Measurements from ENCODE around the gene AOPEP.
A peak's percentile ranks its signal among the peaks of the same experiment; 100 is the strongest.
"Not testable (repeated sequence)": the region's sequence is repeated elsewhere in the genome, so short reads cannot be mapped to it uniquely, and the experiment has no call there.

The AOPEP gene

DNA sequence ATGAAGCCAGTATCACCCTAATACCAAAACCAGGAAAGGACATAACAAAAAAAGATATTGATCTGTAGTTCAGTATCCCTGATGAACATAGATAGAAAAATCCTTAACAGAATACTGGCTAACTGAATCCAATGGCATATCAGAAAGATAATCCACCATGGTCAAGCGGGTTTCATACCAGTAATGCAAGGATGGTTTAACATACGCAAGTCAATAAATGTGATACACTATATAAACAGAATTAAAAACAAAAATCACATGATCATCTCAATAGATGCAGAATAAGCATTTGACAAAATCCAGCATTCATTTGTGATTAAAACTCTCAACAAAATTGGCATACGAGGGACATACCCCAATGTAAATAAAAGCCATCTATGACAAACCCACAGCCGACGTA is 110.9 kb downstream of the AOPEP start:
- DNase-seq (ENCODE audit: low spot score in 2 of 2): no peak
- peaks cover 9% of the 10 kb centered on the region for H3K4me1 Mint-ChIP-seq
- H3K36me3 Mint-ChIP-seq (ENCODE audit: insufficient read depth): no peaks in the 10 kb centered on the region
- H3K4me3 Mint-ChIP-seq: no peak overlapping the region
- H3K27me3 Mint-ChIP-seq: no peaks in the 10 kb centered on the region
- H3K9me3 Mint-ChIP-seq: no peaks in the 10 kb centered on the region
- no peak overlapping the region for H3K27ac Mint-ChIP-seq (ENCODE audit: low read depth)
- ATAC-seq (replicated peaks; ENCODE audit: extremely low read depth, poor library complexity, severe bottlenecking): no peak

DNA sequence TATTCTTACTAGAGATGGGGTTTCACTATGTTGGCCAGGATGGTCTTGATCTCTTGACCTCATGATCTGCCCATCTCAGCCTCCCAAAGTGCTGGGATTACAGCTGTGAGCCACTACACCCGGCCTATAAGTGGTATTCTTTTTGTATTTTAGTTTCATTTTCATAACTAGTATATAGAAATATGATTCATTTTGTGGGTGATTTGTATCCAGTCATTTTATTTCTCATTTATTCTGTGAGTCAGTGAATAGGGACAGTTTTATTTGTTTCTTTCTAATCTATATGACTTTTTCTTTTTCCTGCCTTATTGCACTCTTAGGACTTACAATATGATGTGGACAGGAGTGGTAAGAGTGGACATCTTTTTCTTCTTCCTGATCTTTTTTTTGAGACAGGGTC is 112.9 kb downstream of the AOPEP start:
- no peaks in the 10 kb centered on the region for H3K27me3 Mint-ChIP-seq
- peaks cover 19% of the 10 kb centered on the region for H3K4me1 Mint-ChIP-seq
- no peak overlapping the region for H3K4me3 Mint-ChIP-seq
- H3K36me3 Mint-ChIP-seq (ENCODE audit: insufficient read depth): no peaks in the 10 kb centered on the region
- DNase-seq (ENCODE audit: low spot score in 2 of 2) (no peak), ATAC-seq (replicated peaks; ENCODE audit: extremely low read depth, poor library complexity, severe bottlenecking) (no peak)
- H3K9me3 Mint-ChIP-seq: no peaks in the 10 kb centered on the region
- H3K27ac Mint-ChIP-seq (ENCODE audit: low read depth): peak overlapping the region; percentile 39

DNA sequence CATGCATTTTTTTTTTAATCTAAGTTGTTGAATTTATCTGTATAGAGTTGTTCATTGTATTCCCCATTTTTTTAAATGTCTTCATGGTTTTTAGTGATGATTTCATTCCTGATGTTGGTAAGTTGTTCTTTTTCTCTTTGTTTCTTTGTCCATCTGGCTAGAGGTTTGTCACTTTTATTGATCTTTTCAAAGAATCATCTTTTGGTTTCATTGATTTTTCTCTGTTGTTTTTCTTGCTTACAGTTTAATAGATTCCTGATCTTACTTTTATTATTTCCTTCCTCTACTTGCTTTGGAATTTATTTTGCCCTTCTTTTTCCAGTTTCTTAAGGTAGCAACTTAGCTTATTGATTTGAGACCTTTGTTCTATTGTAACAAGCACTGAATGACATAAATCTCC is 114.2 kb downstream of the AOPEP start:
- Mint-ChIP-seq H3K9me3 (no peaks in the 10 kb centered on the region), H3K36me3 (ENCODE audit: insufficient read depth) (no peaks in the 10 kb centered on the region), H3K27ac (ENCODE audit: low read depth) (no peak overlapping the region), H3K4me3 (no peak overlapping the region), H3K27me3 (no peaks in the 10 kb centered on the region), H3K4me1 (peaks cover 19% of the 10 kb centered on the region)
- no peak for DNase-seq (ENCODE audit: low spot score in 2 of 2)
- ATAC-seq (replicated peaks; ENCODE audit: extremely low read depth, poor library complexity, severe bottlenecking): no peak

DNA sequence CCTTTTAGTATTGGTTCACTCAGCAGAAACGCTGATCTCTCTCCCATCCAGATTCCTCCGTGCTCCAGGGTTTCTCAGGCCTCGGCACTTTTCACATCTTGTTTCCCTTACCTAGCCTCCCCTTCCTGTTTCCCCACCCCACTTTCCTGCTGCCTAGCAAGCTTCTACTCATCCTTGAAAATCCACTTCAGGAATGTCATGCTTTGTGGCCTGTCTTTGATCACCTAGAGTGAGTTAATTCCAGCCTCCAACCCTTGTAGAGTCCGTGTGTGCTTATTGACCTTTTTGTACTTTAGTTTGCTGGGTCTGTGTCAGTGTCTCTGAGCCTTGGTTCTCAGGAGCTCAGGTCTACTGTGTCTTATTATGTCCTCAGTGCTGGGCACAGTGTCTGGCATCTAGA is 116.6 kb downstream of the AOPEP start:
- no peaks in the 10 kb centered on the region for H3K36me3 Mint-ChIP-seq (ENCODE audit: insufficient read depth)
- H3K4me3 Mint-ChIP-seq: no peak overlapping the region
- DNase-seq (ENCODE audit: low spot score in 2 of 2) (no peak), ATAC-seq (replicated peaks; ENCODE audit: extremely low read depth, poor library complexity, severe bottlenecking) (no peak)
- no peaks in the 10 kb centered on the region for H3K9me3 Mint-ChIP-seq
- H3K27ac Mint-ChIP-seq (ENCODE audit: low read depth): no peak overlapping the region
- no peaks in the 10 kb centered on the region for H3K27me3 Mint-ChIP-seq
- H3K4me1 Mint-ChIP-seq: peaks cover 25% of the 10 kb centered on the region

DNA sequence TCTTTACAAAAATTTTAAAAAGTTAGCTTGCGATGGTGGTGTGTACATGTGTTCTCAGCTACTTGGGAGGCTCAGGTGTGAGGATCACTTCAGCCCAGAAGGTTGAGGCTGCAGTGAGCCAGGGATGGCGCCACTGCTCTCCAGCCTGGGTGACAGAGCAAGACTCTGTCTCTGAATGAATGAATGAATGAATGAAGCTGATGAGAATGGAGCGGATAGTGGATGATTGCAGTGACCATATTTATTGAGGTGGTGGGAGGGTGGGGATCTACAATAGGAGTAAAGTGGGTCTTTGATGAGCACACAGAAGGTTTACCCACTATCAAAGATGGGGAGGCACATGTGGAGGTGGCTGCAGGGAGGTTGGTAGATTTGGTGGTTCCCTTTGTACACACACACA is 120.2 kb downstream of the AOPEP start:
- Mint-ChIP-seq H3K27me3 (no peaks in the 10 kb centered on the region), H3K9me3 (no peaks in the 10 kb centered on the region), H3K4me3 (no peak overlapping the region), H3K27ac (ENCODE audit: low read depth) (peak overlapping the region; percentile 33), H3K36me3 (ENCODE audit: insufficient read depth) (no peaks in the 10 kb centered on the region), H3K4me1 (peaks cover 16% of the 10 kb centered on the region)
- ATAC-seq (replicated peaks; ENCODE audit: extremely low read depth, poor library complexity, severe bottlenecking) (no peak), DNase-seq (ENCODE audit: low spot score in 2 of 2) (no peak)

DNA sequence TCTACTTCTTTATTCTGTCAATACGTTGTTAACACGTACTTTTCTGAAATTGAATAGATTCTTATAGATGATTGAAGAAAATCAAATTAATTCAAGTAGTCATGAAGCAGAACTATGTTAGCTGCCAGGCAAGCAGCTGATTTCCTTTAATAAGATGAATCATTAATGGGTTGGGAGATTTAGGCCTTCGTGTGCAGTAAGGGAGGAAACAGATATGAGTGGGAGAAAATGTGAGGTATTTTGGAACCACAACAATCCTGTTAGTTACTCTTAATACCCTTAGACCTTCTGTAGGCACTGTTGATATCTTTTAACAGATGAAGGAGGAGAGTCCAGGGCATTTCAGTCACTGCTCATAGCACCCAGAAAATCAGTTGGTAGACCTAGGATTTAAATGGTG is 121.0 kb downstream of the AOPEP start:
- no peaks in the 10 kb centered on the region for H3K9me3 Mint-ChIP-seq
- H3K4me3 Mint-ChIP-seq: no peak overlapping the region
- DNase-seq (ENCODE audit: low spot score in 2 of 2): no peak
- no peaks in the 10 kb centered on the region for H3K36me3 Mint-ChIP-seq (ENCODE audit: insufficient read depth)
- H3K4me1 Mint-ChIP-seq: peaks cover 16% of the 10 kb centered on the region
- ATAC-seq (replicated peaks; ENCODE audit: extremely low read depth, poor library complexity, severe bottlenecking): no peak
- H3K27me3 Mint-ChIP-seq: no peaks in the 10 kb centered on the region
- H3K27ac Mint-ChIP-seq (ENCODE audit: low read depth): peak overlapping the region; percentile 33

DNA sequence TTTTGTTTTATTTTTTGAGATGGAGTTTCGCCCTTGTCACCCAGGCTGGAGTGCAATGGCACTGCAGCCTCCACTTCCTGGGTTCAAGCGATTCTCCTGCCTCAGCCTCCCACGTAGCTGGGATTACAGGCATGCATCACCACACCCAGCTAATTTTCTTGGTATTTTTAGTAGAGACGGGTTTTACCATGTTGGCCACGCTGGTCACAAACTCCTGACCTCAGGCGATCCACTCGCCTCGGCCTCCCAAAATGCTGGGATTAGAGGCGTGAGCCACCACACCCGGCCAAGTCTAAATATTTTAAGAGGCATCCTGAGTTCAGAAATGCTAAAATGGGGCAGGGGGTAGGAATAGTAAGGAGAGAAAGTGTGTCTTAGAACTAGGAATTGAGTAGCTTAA is 122.3 kb downstream of the AOPEP start:
- not testable (repeated sequence) for H3K4me1 Mint-ChIP-seq; H3K36me3 Mint-ChIP-seq (ENCODE audit: insufficient read depth); DNase-seq (ENCODE audit: low spot score in 2 of 2); ATAC-seq (replicated peaks; ENCODE audit: extremely low read depth, poor library complexity, severe bottlenecking); H3K27ac Mint-ChIP-seq (ENCODE audit: low read depth); H3K4me3 Mint-ChIP-seq; H3K27me3 Mint-ChIP-seq; H3K9me3 Mint-ChIP-seq

DNA sequence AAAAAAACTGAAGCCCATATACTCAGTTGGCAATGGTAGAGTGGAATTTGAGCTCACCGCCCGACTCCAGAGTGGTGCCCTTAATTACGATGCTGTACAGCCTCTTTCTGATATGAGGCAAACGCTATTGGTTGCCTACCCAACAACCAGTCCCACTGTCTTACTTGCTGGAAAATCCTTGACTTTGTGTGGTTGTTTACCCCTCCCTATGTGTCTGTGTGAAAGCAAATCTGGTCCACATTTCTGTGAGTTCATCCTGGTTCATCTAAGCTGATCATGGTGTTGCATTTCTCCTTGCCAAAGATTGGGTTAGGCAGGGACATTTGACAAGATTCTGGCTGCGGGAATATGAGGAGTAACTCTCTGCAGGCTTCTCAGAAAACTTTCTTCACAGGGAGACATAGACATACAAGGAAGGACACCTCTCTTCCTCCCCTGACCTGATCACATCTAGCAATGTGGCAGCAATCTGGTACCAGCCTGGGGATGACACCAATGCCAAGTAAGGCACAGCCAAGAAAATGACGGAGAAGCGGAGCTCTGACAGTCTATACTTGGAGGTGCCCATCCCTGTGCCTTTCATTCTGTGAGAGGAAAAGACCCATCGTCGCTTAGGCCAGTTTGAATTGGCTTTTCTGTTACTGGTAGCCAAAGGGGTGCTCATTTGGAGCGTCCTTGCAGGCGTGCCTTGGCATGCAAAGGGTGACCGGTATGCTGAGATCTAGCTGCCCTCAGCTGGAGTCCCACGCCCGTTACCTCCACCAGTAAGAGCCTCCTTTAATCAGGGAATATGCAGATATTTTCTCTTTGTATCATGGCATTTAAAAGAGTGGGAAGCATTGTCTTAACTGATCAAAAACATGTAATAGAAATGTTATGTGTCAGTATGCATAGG is 124.3 kb downstream of the AOPEP start:
- Mint-ChIP-seq H3K27ac (ENCODE audit: low read depth) (no peak overlapping the region), H3K4me1 (peaks cover 7% of the 10 kb centered on the region), H3K4me3 (no peak overlapping the region), H3K9me3 (no peaks in the 10 kb centered on the region), H3K36me3 (ENCODE audit: insufficient read depth) (no peaks in the 10 kb centered on the region), H3K27me3 (no peaks in the 10 kb centered on the region)
- DNase-seq (ENCODE audit: low spot score in 2 of 2) (no peak), ATAC-seq (replicated peaks; ENCODE audit: extremely low read depth, poor library complexity, severe bottlenecking) (no peak)

DNA sequence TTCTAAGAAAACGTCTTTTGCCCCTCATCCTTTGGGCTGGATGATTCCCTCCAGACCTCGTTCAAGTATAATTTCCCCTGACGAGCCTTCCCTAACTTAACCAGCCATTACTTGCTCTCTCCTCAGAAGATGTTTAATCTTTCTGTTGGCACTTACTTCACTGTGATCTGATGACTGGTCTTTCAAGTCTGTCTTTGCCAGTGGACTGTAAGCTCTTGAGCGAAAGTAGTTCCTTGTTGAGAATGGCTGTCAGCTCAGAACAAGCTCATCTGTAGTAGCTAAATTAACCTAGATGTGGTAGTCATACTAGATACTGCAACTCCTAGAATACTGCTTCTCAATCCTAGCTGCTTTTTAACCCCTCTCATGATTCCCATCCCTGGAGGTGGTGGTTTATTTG is 125.0 kb downstream of the AOPEP start:
- no peak for ATAC-seq (replicated peaks; ENCODE audit: extremely low read depth, poor library complexity, severe bottlenecking)
- H3K36me3 Mint-ChIP-seq (ENCODE audit: insufficient read depth): no peaks in the 10 kb centered on the region
- H3K27ac Mint-ChIP-seq (ENCODE audit: low read depth): no peak overlapping the region
- peaks cover 7% of the 10 kb centered on the region for H3K4me1 Mint-ChIP-seq
- no peaks in the 10 kb centered on the region for H3K27me3 Mint-ChIP-seq
- H3K9me3 Mint-ChIP-seq: no peaks in the 10 kb centered on the region
- H3K4me3 Mint-ChIP-seq: no peak overlapping the region
- no peak for DNase-seq (ENCODE audit: low spot score in 2 of 2)

DNA sequence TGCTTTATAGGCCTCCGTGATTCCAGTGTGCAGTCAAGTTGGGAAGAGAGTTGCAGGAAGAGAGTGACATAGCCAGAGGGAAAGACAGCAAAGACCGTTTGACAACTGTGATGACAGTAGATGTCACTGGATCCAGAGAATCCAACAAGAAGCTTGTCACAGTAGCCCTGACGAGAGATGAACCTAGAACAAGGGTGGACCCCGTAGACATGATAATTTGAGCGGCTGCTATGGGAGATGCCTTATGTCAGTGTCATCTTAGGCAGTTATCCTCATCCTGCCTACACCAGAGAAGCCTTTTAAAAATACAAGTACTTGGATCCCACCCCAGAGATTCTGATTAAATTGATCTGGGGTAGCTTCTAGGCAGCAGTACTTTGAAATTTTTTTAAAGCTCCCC is 125.4 kb downstream of the AOPEP start:
- Mint-ChIP-seq H3K27ac (ENCODE audit: low read depth) (no peak overlapping the region), H3K4me1 (peaks cover 6% of the 10 kb centered on the region), H3K36me3 (ENCODE audit: insufficient read depth) (no peaks in the 10 kb centered on the region), H3K27me3 (no peaks in the 10 kb centered on the region), H3K9me3 (no peaks in the 10 kb centered on the region), H3K4me3 (no peak overlapping the region)
- DNase-seq (ENCODE audit: low spot score in 2 of 2) (no peak), ATAC-seq (replicated peaks; ENCODE audit: extremely low read depth, poor library complexity, severe bottlenecking) (no peak)

DNA sequence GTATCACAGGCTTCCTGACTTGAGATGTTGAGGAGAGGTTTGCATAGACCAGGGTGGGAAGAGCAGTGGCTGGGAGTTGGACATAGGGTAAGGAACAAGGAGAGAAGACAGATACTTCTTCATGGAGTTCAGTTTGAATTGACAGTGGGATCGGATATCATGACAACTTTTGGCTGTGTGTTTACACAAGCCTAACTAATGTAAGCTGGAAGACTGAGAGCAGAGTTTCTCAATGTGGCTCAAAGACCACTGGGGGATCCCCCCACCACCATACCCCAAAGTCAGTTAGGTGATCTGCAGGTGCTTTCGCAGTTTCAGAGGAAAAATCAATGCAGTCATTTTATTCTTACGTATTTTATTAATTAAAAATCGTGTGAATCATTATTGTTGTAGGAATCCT is 125.9 kb downstream of the AOPEP start:
- no peaks in the 10 kb centered on the region for H3K27me3 Mint-ChIP-seq
- DNase-seq (ENCODE audit: low spot score in 2 of 2) (no peak), ATAC-seq (replicated peaks; ENCODE audit: extremely low read depth, poor library complexity, severe bottlenecking) (no peak)
- H3K27ac Mint-ChIP-seq (ENCODE audit: low read depth): no peak overlapping the region
- H3K4me1 Mint-ChIP-seq: peaks cover 1% of the 10 kb centered on the region
- no peaks in the 10 kb centered on the region for H3K9me3 Mint-ChIP-seq
- H3K4me3 Mint-ChIP-seq: no peak overlapping the region
- no peaks in the 10 kb centered on the region for H3K36me3 Mint-ChIP-seq (ENCODE audit: insufficient read depth)

DNA sequence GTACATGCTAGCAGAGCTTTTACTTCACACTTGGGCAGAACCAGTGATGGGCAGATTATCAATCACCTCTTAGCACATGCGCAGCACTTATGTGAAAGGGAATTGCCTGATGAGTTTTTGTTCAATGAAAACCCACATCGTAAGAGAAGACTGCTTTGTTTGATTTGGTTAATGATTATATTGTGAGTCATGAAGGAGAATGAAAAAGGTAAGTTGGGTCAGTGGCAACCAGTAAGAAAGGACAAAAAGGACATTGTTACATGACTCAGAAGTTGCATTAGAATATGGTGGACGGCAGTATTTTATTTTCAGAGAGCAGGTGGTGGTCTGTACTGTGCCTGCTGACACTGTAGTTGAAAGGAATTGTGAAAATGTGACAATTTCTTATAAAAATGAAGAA is 127.4 kb downstream of the AOPEP start:
- no peak for ATAC-seq (replicated peaks; ENCODE audit: extremely low read depth, poor library complexity, severe bottlenecking)
- no peak overlapping the region for H3K4me3 Mint-ChIP-seq
- no peaks in the 10 kb centered on the region for H3K27me3 Mint-ChIP-seq
- H3K27ac Mint-ChIP-seq (ENCODE audit: low read depth): no peak overlapping the region
- H3K9me3 Mint-ChIP-seq: peaks cover 6% of the 10 kb centered on the region
- DNase-seq (ENCODE audit: low spot score in 2 of 2): no peak
- no peaks in the 10 kb centered on the region for H3K36me3 Mint-ChIP-seq (ENCODE audit: insufficient read depth)
- no peaks in the 10 kb centered on the region for H3K4me1 Mint-ChIP-seq

DNA sequence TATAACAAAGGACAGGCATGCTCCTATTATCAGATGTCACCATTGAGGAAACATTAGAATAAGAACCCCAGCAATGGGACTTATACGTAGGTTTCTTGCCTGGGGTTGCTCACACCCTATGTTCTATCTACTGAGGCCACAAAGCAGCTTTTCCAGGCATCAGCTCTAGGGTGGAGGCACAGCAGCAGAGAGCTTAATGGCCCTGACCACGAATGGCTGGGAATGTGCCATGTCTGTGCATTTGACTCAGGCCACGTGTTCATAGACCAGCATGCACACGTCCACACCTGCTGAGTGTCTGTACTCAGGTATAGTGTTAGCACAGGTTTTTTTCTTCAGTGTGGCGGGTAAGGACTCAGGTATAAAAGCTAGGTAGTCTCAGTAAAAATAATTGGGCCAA is 129.4 kb downstream of the AOPEP start:
- Mint-ChIP-seq H3K4me1 (peaks cover 19% of the 10 kb centered on the region), H3K27me3 (no peaks in the 10 kb centered on the region), H3K9me3 (peaks cover 6% of the 10 kb centered on the region), H3K4me3 (no peak overlapping the region), H3K36me3 (ENCODE audit: insufficient read depth) (peaks cover 3% of the 10 kb centered on the region), H3K27ac (ENCODE audit: low read depth) (no peak overlapping the region)
- no peak for ATAC-seq (replicated peaks; ENCODE audit: extremely low read depth, poor library complexity, severe bottlenecking)
- DNase-seq (ENCODE audit: low spot score in 2 of 2): no peak

Data from central memory CD8-positive, alpha-beta T cell (primary cell).